SHP77 (cell line): Measurements from ENCODE around the gene SDF4.

Experiments
- DNase-seq, 2 experiments: peaks; one replicate each; lab custom pipeline; 2025; lab: John Stamatoyannopoulos, UW

SDF4 gene

GRCh38 chr1:1228187-1228586 is 3.6 kb downstream of the SDF4 start:
- no peak for DNase-seq

- no peak for DNase-seq
These were observed 4.4 kb downstream of the SDF4 start for GRCh38 chr1:1227386-1227785.

- DNase-seq, result no peak
These were observed 5.0 kb downstream of the SDF4 start for GRCh38 chr1:1226566-1227362.

GRCh38 chr1:1225913-1226312 is 5.9 kb downstream of the SDF4 start:
- no peak for DNase-seq

DNA sequence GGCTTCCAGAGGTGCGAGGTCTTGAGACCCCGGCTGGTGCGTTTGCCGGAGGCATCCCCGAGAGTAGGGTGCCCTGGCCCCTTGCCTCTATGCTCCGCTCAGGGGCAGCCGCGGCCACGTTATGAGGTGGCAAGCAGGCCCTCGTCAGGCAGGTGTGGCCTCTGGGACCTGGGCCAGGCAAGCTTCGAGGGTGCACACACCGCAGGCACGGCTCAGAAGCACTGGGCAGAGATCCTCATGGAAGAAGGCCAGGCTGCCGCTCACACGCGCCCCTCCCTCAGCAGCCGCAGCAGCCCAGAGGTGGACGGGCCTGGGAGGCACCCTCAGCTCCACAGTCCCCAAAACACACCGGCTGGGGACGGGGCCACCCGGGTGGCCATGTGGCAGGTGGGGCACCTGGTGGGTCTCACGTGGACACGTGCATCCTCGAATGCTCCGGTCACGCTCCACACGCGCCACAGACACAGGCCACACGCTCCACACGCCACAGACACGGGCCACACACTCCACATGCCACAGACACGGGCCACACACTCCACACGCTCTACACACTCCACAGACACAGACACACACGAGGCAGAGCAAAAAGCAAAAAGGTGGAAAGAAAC is 6.5 kb downstream of the SDF4 start:
- DNase-seq, result no peak

GRCh38 chr1:1223891-1224290 is 7.9 kb downstream of the SDF4 start:
- no peak for DNase-seq

DNA sequence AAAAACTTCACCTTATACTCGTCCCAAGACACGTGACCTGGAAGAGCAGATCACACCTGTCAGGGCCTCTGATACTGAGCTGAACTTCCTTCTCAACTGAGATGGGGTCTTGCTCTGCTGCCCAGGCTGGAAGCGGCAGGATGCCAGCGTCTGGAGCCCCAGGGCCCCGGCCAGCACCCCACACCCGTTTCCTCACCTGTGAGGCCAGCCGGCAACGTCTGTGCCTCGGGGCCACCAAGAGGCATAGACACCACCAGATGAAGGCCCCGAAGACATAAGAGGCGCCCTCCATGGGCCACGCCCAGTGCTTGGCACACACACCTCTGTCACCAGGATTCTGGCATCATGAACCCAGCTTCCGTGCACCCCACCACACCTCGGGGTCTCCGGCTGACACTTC is 8.5 kb downstream of the SDF4 start:
- no peak for DNase-seq

GRCh38 chr1:1222575-1223225 is 9.1 kb downstream of the SDF4 start:
- no peak for DNase-seq

DNA sequence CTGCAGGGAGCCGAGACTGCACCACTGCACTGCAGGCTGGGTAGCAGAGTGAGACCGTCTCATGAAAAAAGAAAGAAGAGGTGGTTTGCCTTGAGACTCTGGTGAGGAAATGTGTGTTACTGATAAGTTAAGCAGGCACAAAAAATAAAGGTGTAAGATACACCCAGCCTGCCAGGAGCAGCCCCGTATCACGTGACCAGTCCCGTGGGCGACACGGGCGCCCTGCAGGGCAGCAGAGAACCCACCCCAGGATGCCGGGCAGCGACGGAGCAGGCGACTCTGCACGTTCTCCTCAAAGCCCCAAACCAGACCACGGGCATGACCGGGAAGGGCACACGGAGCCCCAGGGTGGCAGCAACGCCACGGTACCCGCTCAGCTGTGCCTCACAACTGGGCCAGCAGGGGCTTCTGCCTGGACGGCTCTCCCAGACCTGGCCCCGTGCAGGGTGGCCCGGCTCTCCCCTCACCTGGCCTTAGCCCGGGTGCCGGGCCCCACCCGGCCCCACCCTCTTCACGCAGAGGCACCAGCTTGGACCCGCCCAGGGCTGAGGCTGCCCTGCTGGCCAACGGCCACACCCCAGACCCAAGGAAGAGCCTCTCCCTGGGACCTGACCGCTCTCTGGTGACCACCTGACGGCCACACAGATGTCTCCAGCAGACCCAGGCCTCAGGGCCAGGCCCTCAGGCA is 9.8 kb downstream of the SDF4 start:
- DNase-seq, result no peak

DNA sequence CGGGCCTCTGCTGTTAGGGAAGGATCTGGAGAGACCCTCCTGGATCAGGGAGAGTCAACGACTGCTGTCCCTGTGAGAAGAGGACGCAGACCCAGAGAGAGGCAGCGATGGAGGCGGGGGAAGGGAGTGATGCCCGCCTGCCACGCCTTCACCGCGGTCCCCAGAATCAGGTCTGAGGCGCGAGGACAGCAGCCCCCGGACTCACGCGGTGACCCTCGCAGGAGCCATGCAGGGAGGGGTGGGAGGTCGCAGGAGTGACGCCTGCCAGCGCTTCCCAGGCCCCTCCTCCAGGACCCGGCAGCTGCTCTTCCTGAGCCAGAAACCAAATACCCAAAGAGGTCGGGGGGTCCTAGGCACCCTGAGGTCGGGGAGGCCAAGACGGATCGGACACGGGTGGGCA is 11.6 kb downstream of the SDF4 start:
- DNase-seq, result no peak

GRCh38 chr1:1219341-1219740 is 12.5 kb downstream of the SDF4 start:
- no peak for DNase-seq

DNA sequence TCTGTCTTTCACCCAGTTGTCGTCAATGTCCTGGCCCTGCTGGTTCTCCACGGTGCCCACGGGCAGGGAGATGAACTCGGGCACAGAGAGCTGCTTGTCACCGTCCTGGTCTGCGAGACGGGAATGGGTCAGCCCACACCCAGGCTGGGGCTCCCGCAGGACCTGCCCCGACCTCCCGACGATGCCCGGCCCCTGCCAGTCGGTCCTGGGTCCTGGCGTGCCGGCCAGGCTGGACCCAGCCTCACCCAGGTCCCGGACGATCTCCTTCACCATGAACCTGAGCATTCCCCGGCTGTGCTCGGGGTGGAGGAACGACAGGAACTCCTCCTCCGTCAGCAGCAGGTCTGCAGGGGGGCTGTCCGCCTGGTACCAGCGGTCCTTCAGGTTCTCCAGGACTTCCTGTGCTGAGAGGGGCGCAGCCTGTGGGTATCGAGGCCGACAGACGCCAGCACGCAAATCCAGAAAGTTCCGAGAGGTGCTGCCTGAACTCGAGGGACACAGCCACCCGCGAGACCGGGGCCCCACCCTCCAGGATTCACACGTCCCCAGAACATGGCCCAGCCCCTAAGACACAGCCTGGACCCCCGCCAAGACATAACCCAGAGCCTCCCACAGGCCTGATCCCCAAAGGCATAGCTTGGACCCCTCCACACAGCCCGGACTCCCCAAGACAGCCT is 13.1 kb downstream of the SDF4 start:
- DNase-seq, result no peak

GRCh38 chr1:1217621-1218523 is 13.9 kb downstream of the SDF4 start:
- no peak for DNase-seq

- DNase-seq, result no peak
These were observed 14.8 kb downstream of the SDF4 start for GRCh38 chr1:1216770-1217620.

DNA sequence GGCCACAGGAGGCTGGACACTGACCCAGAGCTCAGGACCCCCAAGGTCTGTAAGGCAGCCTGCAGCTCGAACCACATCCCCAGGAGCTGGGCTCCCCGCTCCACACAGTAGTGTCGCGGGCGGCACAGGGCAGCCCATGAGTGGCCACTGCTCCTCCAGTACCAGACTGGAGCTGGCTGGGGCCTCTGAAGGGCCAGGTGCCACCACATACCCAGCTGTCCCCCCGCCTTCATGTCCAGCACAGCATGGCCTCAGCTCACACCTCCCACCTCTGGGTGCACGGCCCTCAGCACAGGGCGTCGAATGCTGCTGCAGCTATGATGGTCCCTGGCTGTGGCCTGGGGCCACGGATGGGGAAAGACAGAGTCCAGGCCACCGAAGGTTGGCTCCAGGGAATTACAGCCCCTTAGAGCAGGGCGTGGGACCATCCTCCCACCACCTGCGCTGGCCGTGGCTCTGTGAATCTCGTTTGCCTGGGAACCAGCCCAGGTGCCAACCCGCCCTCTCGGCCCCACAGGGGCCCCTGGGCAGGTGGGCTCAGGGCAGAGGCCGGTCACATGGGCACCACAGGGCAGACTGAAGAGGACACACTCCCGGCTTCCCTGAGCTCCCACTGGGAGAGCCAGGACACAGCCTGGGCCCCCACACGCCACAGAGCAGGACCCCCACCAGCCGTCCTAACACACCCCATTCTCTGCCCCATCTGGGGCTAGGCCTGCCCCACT is 15.8 kb downstream of the SDF4 start:
- no peak for DNase-seq

- no peak for DNase-seq
These were observed 16.6 kb downstream of the SDF4 start for GRCh38 chr1:1215080-1215676.

GRCh38 chr1:1213345-1214265 is 18.2 kb downstream of the SDF4 start, which contains the start of gene TNFRSF4:
TSS of gene TNFRSF4 (minus strand) at chr1:1214153. CDS start at chr1:1214127, 26 bp downstream.
- no peak for DNase-seq
